ENCODE measurements around the gene UBE2S.
A peak's percentile ranks its signal among the peaks of the same experiment; 100 is the strongest.

Gene UBE2S

GRCh38 chr19:55385724-55386492, 21.7 kb downstream of the UBE2S start, which contains the start of gene RPL28 (continued):
- TF ChIP-seq RBAK (tag by site-specific recombination; IDR thresholded peaks at IDR 0.05) (0 out of 2 replicates have a peak, but pooled peaks have one; percentile 33), HOXC10 (CRISPR knock-in tag; IDR thresholded peaks at IDR 0.05) (peak; percentile 86; the same call in 1 of the 2 replicates), KLF7 (tag by site-specific recombination; IDR thresholded peaks at IDR 0.05; ENCODE audit: borderline replicate concordance) (peak; percentile 78; the same call in 1 of the 2 replicates), ZNF155 (tag by site-specific recombination; IDR thresholded peaks at IDR 0.05) (no peak), ZNF510 (tag by site-specific recombination; IDR thresholded peaks at IDR 0.05; ENCODE audit: insufficient replicate concordance) (no peak), KLF8 (tag by site-specific recombination; IDR thresholded peaks at IDR 0.05) (peak; percentile 83), ZNF514 (tag by site-specific recombination; IDR thresholded peaks at IDR 0.05) (no peak), ZBTB21 (tag by site-specific recombination; IDR thresholded peaks at IDR 0.05) (peak; percentile 29; the same call in 1 of the 2 replicates), ZNF837 (tag by site-specific recombination; IDR thresholded peaks at IDR 0.05) (no peak), SP3 (tag by site-specific recombination; IDR thresholded peaks at IDR 0.05) (peak; percentile 65), ZNF555 (tag by site-specific recombination; conservative IDR thresholded peaks at IDR 0.05) (no peak), ZNF518A (tag by site-specific recombination; conservative IDR thresholded peaks at IDR 0.05; ENCODE audit: low read depth) (0 out of 2 replicates have a peak, but pooled peaks have one; percentile 8), AEBP2 (tag by site-specific recombination; IDR thresholded peaks at IDR 0.05; ENCODE audit: borderline replicate concordance) (no peak), TRIM28 (IDR thresholded peaks at IDR 0.05; ENCODE audit: borderline replicate concordance, low read length) (no peak), ZNF324 (tag by site-specific recombination; IDR thresholded peaks at IDR 0.05) (peak; percentile 54; the same call in 1 of the 2 replicates), ZNF473 (tag by site-specific recombination; IDR thresholded peaks at IDR 0.05) (no peak), ZNF561 (tag by site-specific recombination; IDR thresholded peaks at IDR 0.05; ENCODE audit: borderline replicate concordance) (peak; percentile 58; the same call in 1 of the 2 replicates), TCF7L2 (IDR thresholded peaks at IDR 0.05; ENCODE audit: borderline replicate concordance, low read depth, low read length) (no peak), ZNF426 (tag by site-specific recombination; IDR thresholded peaks at IDR 0.05) (no peak), KLF9 (tag by site-specific recombination; IDR thresholded peaks at IDR 0.05; ENCODE audit: low read depth) (peak; percentile 48; the same call in 1 of the 2 replicates), MZF1 (tag by site-specific recombination; IDR thresholded peaks at IDR 0.05; ENCODE audit: borderline replicate concordance) (no peak)
- TF ChIP-seq, protein P1, sequence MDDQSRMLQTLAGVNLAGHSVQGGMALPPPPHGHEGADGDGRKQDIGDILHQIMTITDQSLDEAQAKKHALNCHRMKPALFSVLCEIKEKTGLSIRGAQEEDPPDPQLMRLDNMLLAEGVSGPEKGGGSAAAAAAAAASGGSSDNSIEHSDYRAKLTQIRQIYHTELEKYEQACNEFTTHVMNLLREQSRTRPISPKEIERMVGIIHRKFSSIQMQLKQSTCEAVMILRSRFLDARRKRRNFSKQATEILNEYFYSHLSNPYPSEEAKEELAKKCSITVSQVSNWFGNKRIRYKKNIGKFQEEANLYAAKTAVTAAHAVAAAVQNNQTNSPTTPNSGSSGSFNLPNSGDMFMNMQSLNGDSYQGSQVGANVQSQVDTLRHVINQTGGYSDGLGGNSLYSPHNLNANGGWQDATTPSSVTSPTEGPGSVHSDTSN (CRISPR knock-in tag; IDR thresholded peaks at IDR 0.05) = peak; percentile 90; the same call in 1 of the 2 replicates
- TF ChIP-seq, protein P2, sequence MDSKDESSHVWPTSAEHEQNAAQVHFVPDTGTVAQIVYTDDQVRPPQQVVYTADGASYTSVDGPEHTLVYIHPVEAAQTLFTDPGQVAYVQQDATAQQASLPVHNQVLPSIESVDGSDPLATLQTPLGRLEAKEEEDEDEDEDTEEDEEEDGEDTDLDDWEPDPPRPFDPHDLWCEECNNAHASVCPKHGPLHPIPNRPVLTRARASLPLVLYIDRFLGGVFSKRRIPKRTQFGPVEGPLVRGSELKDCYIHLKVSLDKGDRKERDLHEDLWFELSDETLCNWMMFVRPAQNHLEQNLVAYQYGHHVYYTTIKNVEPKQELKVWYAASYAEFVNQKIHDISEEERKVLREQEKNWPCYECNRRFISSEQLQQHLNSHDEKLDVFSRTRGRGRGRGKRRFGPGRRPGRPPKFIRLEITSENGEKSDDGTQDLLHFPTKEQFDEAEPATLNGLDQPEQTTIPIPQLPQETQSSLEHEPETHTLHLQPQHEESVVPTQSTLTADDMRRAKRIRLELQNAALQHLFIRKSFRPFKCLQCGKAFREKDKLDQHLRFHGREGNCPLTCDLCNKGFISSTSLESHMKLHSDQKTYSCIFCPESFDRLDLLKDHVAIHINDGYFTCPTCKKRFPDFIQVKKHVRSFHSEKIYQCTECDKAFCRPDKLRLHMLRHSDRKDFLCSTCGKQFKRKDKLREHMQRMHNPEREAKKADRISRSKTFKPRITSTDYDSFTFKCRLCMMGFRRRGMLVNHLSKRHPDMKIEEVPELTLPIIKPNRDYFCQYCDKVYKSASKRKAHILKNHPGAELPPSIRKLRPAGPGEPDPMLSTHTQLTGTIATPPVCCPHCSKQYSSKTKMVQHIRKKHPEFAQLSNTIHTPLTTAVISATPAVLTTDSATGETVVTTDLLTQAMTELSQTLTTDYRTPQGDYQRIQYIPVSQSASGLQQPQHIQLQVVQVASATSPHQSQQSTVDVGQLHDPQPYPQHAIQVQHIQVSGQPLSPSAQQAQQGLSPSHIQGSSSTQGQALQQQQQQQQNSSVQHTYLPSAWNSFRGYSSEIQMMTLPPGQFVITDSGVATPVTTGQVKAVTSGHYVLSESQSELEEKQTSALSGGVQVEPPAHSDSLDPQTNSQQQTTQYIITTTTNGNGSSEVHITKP (tag by site-specific recombination; IDR thresholded peaks at IDR 0.05) = no peak
- TF ChIP-seq, protein P3, sequence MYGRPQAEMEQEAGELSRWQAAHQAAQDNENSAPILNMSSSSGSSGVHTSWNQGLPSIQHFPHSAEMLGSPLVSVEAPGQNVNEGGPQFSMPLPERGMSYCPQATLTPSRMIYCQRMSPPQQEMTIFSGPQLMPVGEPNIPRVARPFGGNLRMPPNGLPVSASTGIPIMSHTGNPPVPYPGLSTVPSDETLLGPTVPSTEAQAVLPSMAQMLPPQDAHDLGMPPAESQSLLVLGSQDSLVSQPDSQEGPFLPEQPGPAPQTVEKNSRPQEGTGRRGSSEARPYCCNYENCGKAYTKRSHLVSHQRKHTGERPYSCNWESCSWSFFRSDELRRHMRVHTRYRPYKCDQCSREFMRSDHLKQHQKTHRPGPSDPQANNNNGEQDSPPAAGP (tag by site-specific recombination; IDR thresholded peaks at IDR 0.05) = peak; percentile 47; the same call in 1 of the 2 replicates
- TF ChIP-seq, protein P4, sequence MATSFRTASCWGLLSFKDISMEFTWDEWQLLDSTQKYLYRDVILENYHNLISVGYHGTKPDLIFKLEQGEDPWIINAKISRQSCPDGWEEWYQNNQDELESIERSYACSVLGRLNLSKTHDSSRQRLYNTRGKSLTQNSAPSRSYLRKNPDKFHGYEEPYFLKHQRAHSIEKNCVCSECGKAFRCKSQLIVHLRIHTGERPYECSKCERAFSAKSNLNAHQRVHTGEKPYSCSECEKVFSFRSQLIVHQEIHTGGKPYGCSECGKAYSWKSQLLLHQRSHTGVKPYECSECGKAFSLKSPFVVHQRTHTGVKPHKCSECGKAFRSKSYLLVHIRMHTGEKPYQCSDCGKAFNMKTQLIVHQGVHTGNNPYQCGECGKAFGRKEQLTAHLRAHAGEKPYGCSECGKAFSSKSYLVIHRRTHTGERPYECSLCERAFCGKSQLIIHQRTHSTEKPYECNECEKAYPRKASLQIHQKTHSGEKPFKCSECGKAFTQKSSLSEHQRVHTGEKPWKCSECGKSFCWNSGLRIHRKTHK (tag by site-specific recombination; IDR thresholded peaks at IDR 0.05) = no peak

All from HEK293 (cell line).